ENCODE results near the gene PRKCH. TPM values are rescaled to one million over a fixed set of nuclear protein-coding genes. Genes with fewer than 3 reads are reported as not detected.

The PRKCH gene
- total and polyA plus RNA-seq, 2 of the 13 experiments (the other 11 are each of a cell fraction or from before 2014, with no cell fraction given) = 0.48 to 1.3 TPM

GRCh38 chr14:61443481-61443880 is 122.1 kb downstream of the PRKCH start (continued):
- no peak for TF ChIP-seq PLSCR1 (CRISPR knock-in tag; IDR thresholded peaks at IDR 0.05; ENCODE audit: borderline replicate concordance)
- TF ChIP-seq PRMT3 (CRISPR knock-in tag; IDR thresholded peaks at IDR 0.05; ENCODE audit: borderline replicate concordance, low read depth) = no peak
- no peak for TF ChIP-seq PRDM10 (CRISPR knock-in tag; IDR thresholded peaks at IDR 0.05; ENCODE audit: low read depth)
- TF ChIP-seq DNMT1 (CRISPR knock-in tag; IDR thresholded peaks at IDR 0.05) = no peak
- no peak for TF ChIP-seq MEF2D (CRISPR knock-in tag; IDR thresholded peaks at IDR 0.05)

GRCh38 chr14:61444215-61444768 is 122.9 kb downstream of the PRKCH start:
- BruUV-seq (replicated peaks) = no TSS peak
- FAIRE-seq (no peak), DNase-seq (ENCODE audit: low spot score) (no peak), ATAC-seq (no peak)
- Histone ChIP-seq H4K20me1 (ENCODE audit: insufficient read depth, low read length) (no peaks in the 10 kb centered on the region), H3K9ac (ENCODE audit: insufficient read depth, low read depth, low read length) (no peak overlapping the region), H3K36me3 (replicated peaks in 1 of 2; ENCODE audit: control insufficient read depth in 1 of 2, insufficient read depth in 2 of 2, low read length in 2 of 2) (no peaks in the 10 kb centered on the region), H3K4me3 (replicated peaks in 1 of 3; ENCODE audit: insufficient read depth in 1 of 3, low read depth in 2 of 3, low read length in 3 of 3) (no peak overlapping the region), H3K79me2 (ENCODE audit: insufficient read depth, low read length) (no peaks in the 10 kb centered on the region), H3K9me3 (ENCODE audit: low read length) (no peaks in the 10 kb centered on the region), H3K4me1 (ENCODE audit: insufficient read depth, low read length) (peaks cover 6% of the 10 kb centered on the region), H3K27me3 (ENCODE audit: control insufficient read depth in 1 of 2, insufficient read depth in 2 of 2, low read length in 2 of 2) (no peaks in the 10 kb centered on the region; a peak in 2 of 5 replicates), H3K27ac (ENCODE audit: extremely low read length, insufficient read depth, low read length) (no peak overlapping the region), H2AFZ (ENCODE audit: low read length) (no peak overlapping the region), H3K4me2 (ENCODE audit: low read depth, low read length) (no peak overlapping the region)
- 22% methylated on average over 5 of the region's 5 CpGs for WGBS (ENCODE audit: low lambda C conversion rate)
- no peak for TF ChIP-seq IKZF1 (IDR thresholded peaks at IDR 0.05)
- no peak for TF ChIP-seq ZNF18 (CRISPR knock-in tag; IDR thresholded peaks at IDR 0.05; ENCODE audit: insufficient replicate concordance)
- TF ChIP-seq NBN (conservative IDR thresholded peaks at IDR 0.05) = no peak
- no peak for TF ChIP-seq MIER3 (CRISPR knock-in tag; IDR thresholded peaks at IDR 0.05; ENCODE audit: borderline replicate concordance)
- no peak for TF ChIP-seq ZSCAN12 (CRISPR knock-in tag; IDR thresholded peaks at IDR 0.05)
- no peak for TF ChIP-seq THAP8 (CRISPR knock-in tag; IDR thresholded peaks at IDR 0.05; ENCODE audit: borderline replicate concordance)
- no peak for TF ChIP-seq ZNF746 (CRISPR knock-in tag; IDR thresholded peaks at IDR 0.05)
- TF ChIP-seq ZFP1 (CRISPR knock-in tag; IDR thresholded peaks at IDR 0.05) = no peak
- TF ChIP-seq ZNF282 (IDR thresholded peaks at IDR 0.05; ENCODE audit: partially characterized antibody) = no peak
- TF ChIP-seq ZNF292 (CRISPR knock-in tag; IDR thresholded peaks at IDR 0.05; ENCODE audit: borderline replicate concordance, low read depth) = no peak
- no peak for TF ChIP-seq MIXL1 (CRISPR knock-in tag; IDR thresholded peaks at IDR 0.05)
- TF ChIP-seq ATF3 (CRISPR knock-in tag; IDR thresholded peaks at IDR 0.05) = no peak
- CTCF ChIA-PET (ENCODE audit: low intra/inter-chr PET ratio, low total read pairs) = no interaction called here
- in situ Hi-C loops (cut with HindIII; ENCODE audit: extremely low pct_ligation_motif_present, low pct_unique_long_range_greater_than_20kb) = no loop called here
- intact Hi-C loops (cut with micrococcal nuclease; ENCODE audit: unreplicated experiment) = no loop called here
- POLR2A ChIA-PET = no interaction called here
